A549 (cell line): ENCODE measurements around the gene IFI44L.

Experiments
- EP300 ChIP-seq, 2 experiments: fragments of >200 bp; sonication (Bioruptor Twin); formaldehyde crosslinking; IDR thresholded peaks; 2 replicates in 1 of 2; 3 replicates in 1 of 2; pipeline ENCODE4 v1.6.1; 2016 to 2017
- FOSB ChIP-seq: fragments of 250-450 bp; sonication (Bioruptor Pico); IDR thresholded peaks from 2 replicates; pipeline ENCODE4 v1.5.0; 2020; ENCODE audit warnings: mild to moderate bottlenecking, moderate library complexity
- SMC3 ChIP-seq: fragments of >200 bp; sonication (Bioruptor Twin); formaldehyde crosslinking; IDR thresholded peaks from 3 replicates; pipeline ENCODE4 v1.6.1; 2018; ENCODE audit warnings: inconsistent platforms
- USF2 ChIP-seq: fragments of 450-650 bp; IDR thresholded peaks from 2 replicates; pipeline ENCODE4 v1.6.1; 2014; ENCODE audit warnings: antibody characterized with exemption
- TF ChIP-seq, protein P1 (sequence below): fragments of >200 bp; sonication (Bioruptor Twin); formaldehyde crosslinking; IDR thresholded peaks from 3 replicates; pipeline ENCODE4 v1.5.1; 2016

DNA sequence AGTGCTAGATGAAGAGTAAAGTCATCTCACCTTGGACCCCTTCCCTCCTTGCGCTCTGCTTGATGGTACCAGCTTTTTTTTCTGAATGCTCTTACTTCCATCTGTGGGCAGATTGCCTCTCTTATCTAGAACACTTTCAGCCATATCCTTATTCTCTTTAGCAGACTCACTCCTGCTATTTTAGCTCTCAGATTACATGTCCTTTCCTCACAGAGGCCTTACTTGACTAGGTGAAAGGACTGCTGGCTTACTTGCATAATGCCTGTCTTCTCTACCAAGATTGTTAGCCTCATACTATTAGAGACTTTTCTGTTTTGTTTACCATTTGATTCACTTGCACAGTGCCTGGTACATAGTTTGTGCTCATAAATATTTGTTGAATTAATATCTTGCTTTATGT lies 38.7 kb downstream of the IFI44L start:
- no peak for TF ChIP-seq SMC3
- TF ChIP-seq, protein P1, sequence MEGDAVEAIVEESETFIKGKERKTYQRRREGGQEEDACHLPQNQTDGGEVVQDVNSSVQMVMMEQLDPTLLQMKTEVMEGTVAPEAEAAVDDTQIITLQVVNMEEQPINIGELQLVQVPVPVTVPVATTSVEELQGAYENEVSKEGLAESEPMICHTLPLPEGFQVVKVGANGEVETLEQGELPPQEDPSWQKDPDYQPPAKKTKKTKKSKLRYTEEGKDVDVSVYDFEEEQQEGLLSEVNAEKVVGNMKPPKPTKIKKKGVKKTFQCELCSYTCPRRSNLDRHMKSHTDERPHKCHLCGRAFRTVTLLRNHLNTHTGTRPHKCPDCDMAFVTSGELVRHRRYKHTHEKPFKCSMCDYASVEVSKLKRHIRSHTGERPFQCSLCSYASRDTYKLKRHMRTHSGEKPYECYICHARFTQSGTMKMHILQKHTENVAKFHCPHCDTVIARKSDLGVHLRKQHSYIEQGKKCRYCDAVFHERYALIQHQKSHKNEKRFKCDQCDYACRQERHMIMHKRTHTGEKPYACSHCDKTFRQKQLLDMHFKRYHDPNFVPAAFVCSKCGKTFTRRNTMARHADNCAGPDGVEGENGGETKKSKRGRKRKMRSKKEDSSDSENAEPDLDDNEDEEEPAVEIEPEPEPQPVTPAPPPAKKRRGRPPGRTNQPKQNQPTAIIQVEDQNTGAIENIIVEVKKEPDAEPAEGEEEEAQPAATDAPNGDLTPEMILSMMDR: no peak
- no peak for TF ChIP-seq USF2
- TF ChIP-seq EP300 (IDR thresholded peaks at IDR 0.05): no peak
- no peak for TF ChIP-seq FOSB (CRISPR knock-in tag)
